GM18507 (cell line): ENCODE measurements around the gene SPAG4.

Source experiments
- DNase-seq: peaks from one replicate; pipeline ENCODE4 v3.0.0; 2011; ENCODE audit warnings: low read depth; ENCODE audit not compliant: insufficient read length; ENCODE audit errors: extremely low spot score
- FAIRE-seq: peaks from 2 replicates; lab custom pipeline; 2011; peaks lifted over from hg19 to GRCh38; lab: Jason Lieb, UNC

Gene SPAG4

DNA sequence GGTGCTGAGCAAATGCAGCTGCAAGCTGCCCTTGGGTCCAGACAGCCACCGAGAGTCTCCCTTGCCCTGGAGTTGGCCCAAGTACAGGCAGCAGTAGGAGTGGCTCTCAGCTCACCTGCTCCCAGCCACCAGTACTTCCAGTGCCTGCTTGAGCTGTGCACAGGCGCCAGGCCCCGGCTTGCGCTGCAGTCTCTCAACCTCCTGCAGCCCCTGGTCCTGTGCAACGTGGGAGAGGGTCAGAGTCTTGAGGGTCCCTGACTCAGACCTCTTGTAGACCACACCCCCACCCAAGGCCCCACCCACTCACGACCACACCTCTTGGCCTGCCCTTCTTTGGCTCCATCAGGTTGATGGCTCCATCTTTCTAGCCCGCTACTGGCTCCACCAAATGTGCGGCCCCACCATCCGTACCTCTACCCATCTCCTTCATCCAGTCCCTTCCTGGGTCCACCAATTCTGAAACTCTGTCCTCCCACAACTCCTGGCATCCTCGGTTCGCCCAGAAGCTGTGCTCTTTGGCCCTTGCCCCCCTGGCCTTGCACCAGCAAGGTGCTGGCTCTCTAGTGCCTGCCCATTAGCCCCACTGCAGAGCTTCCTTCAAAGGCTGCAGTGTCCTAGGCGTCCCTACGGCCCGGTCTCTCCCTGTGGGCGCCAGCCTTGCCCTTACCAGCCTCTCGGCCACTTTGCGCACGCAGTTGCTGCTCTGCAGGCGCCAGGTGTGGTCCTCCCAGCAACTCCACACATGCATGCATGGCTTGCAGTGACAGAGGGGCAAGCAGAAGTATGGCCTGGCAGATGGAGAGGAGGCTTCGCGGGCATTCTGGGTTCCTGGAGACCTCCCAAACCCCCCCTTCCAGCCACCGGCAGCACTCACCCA lies 16.5 kb upstream of the SPAG4 start:
- DNase-seq = no peak
- no peak for FAIRE-seq

DNA sequence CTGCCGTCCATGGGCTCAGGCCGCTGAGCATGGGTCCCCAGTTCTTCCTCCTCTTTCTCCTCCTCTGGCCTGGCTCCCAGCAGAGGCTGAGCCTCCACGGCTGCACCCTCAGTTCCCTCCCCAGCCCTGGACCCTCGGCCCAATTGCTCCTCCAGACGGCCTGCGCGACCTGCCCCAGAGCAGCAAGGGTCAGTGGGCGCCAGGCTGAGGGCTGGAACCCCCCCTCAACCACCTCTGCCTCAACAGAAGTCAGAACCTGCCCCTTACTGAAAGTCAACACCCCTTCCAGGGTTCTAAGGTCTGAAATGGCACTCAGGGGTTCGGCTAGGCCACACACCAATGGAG lies 15.9 kb upstream of the SPAG4 start:
- DNase-seq = no peak
- no peak for FAIRE-seq

DNA sequence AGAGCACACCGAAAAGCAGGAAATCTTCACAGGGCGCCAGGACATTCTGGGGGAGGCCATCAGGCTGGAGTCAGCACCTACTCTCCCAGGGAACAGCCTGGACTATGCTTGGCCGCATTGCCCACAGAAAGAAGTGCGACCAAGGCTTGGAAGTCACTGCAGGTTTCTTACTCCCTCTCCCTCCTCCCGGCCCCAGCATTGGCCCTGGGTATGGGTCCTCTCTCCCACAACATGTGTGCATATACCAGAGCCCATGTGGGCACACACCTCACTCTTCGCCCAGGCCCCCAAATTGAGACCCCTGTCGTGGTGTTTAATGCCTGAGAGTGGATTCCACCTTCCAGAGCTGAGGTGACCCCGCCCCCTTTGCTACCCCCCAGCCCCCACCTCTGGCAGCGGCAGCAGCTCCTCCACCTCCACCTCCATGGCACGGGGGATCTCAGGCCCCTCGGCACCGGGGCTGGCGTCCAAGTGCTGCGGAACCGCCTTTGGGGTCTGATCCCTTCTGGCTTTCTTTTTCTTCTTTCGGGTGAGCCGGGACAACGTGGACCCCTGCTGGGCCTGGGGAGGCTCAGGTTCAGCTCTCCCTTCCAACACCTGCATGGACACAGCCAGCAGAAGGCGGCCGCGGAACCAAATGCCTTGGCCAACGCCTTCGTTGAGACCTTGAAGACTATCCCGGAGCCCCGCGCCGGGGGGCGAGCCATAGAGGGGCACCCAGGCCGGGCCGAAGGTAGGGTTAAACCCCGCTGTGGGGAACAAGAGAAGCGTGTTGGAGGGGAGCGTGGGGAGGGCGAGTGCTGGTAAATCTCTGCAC lies 15.2 kb upstream of the SPAG4 start:
- DNase-seq (no peak), FAIRE-seq (no peak)

DNA sequence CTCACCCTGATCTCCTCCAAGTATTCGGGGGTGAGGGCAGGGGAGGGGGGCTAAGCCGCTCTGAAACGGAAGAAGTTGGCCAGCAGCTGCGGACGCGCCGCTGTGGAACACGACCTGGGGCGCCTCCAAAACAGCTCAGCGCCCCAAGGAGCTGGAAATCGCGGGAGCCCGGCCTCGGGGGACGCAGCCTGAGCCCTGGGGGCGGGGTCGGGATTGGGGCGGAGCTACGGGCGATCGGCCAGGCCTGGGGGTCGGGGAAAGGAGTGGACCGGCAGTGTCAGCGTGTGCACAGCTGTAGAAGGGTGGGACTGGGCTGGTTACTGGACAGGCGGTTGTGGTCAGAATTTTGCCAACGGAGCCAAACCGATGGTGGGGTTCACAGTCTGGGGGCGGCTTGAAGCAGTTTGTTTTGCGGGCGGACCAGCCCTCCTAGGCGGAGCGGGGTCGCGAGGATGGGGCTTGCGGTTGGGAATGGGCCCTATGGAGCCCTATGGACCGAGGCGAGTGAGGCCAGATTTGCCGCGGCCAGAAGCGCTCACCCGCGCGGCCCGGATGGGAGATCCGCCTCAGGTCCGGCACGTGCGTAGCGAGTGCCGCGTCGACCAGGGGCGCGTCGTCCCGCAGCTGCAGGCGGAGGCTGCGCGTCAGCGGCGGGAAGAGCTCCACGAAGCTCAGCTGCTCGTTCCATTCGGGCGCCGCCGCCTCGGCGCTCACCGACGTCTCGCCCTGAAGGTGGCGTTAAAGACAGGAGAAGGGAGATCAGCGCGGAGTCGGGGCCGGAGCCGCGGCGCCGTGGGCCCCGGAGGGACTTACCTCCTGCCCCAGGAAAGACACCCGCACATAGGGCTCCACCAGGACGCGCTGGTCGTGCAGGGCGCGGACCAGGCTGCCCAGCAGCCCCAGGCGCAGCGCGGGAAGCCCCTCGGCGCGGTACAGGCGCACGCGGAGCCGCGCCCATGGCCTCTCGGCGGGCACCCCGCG lies 14.3 kb upstream of the SPAG4 start:
- peak; percentile 61 for DNase-seq
- peak; percentile 58 for FAIRE-seq

DNA sequence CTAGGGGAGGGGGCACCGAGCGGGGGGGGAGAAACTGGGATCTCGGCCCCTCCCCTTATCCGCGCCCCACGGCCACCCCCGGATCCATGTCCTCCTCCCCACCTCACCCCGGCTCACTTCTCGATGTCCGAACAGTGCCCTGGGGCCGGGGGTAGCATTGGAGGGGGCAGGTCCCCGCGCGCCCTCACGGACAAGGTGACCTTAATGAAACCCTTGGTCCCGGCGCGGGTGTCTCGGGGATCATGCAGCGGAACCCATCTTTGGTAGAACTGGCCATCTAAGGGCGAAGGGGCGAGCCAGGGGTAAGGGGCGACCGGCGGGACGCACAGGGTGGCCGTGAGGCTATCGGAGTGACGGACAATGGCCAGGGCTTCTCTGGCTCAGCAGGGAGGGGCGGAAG lies 13.6 kb upstream of the SPAG4 start:
- FAIRE-seq (no peak), DNase-seq (no peak)

DNA sequence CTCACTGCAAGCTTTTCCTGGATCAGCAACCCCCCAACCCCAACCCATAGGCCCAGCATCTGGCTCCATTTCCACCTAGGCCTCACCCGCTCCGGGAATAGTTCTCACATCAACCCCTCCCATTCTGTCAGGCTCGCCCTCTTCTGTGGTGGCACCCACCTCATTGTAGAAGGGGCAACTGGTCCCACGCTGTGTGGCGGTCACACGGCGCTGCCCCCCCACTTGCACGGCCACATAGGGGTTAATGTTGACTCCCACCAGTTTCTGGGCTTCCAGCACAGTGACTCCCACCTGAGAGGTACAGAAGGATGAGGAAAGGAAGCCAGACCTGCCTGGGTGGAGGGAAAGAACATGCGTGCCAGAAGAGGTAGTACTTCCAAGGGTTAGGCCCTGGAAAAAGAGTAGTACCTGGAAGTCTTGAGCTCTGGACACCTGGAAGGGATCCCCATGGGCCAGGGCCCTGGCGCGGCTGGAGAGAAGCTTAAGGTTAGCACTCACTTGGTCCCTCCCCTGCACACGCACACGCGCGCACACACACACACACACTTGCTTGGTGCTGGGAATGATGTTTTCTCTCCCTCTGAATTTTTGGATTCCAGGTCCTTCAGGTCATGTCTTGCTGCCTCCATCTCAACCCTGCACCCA lies 12.7 kb upstream of the SPAG4 start:
- DNase-seq (no peak), FAIRE-seq (no peak)

DNA sequence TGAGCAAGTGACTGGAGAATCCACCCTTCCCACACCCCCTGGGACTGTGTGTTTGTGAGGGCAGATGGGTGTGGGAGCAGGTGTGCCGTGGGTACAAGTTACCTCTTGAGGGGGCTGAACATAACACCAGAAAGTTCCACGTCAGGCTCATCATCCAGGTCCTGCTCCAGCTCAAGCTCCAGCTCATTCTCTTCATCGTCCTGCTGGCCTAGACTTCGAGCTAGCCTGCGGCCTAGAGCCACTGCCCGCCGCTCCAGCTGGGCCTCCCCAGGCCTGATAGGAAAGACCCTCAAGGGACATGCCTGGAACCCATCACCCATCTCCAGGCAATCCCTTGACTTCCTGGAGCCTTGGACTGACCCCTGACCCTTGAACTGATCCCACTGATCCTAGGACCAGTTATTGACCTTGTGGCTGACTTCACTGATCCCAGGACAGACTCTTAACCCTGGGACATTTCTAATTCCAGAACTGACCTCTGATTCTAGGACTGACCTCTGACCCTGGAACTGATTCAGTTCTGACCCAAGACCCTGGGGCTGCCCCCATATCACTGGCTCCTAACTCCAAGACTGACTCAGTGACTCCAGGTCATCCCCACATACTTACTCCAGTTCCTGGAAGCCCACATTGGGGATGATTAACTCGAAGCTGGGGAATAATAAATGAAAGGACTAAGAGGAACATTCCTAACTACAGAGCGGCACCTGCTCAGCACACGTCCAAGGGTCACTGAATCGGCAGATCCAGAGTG lies 11.8 kb upstream of the SPAG4 start:
- DNase-seq (no peak), FAIRE-seq (no peak)

DNA sequence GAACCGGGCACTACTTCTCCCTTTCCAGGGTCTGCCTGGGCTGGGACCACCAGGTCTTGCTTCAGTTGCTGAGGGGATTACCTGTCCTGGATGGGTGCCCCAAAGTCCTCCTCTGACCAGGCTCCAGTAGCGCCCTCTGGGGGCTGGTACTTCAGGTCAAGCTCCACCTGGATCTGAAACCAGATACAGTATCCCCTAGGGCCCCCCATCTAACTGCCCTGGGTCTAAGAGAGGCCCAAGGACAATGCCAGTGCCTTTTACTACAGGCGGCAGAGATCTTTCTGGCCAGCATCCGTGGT lies 11.2 kb upstream of the SPAG4 start:
- DNase-seq (no peak), FAIRE-seq (no peak)

DNA sequence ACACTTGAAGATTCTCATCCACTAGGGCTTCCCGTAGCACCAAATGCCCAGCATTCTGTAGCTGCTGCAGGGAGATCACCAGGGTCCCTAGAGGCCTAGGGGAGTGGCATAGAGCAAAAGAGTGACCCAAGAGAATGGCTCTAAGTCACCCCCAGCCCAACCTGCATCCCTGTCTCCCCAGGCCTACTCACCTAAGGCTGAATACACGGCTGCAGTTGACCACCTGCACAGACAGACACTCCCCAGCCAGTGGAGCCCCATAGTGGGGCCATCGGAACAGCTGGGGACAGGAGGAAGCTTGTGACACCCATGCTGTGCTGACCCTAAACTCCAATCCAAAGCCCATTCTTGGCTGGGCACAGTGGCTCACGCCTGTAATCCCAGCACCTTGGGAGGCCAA lies 9.5 kb upstream of the SPAG4 start:
- no peak for DNase-seq
- no peak for FAIRE-seq

DNA sequence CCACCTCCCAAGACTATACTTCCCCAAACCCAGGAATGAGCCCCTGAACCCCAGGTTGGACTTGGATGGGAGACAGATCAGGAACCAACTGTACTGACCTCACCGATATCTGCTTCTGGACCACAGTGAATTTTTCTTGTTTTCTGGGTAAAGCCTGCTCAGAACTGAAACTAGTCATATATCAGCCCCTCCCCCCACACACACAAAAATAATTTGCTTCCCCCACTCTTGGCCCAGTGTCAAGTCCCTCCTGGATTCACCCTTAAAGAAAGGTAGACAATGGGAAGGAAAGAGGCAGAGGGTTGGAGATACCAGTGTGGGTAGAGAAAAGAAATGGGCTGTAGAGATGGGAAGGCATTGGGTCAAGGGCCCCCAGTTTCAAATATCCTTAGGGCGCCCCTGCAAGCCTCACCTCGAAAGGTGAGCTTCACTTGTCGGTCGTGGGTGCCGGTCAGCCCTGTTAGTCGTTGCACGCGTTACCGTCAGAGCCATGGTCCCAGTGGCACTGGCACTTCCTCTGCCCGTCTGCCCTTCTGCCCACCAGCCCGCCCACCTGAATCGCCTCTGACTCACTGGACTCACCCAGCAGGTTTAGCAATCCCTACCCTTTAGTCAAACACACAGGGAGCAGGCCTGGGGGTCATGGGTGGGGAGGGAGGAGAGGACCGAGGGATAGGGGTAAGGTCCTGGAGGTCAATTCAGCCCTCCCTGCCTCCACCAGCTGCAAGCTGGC lies 8.5 kb upstream of the SPAG4 start:
- DNase-seq (no peak), FAIRE-seq (no peak)

DNA sequence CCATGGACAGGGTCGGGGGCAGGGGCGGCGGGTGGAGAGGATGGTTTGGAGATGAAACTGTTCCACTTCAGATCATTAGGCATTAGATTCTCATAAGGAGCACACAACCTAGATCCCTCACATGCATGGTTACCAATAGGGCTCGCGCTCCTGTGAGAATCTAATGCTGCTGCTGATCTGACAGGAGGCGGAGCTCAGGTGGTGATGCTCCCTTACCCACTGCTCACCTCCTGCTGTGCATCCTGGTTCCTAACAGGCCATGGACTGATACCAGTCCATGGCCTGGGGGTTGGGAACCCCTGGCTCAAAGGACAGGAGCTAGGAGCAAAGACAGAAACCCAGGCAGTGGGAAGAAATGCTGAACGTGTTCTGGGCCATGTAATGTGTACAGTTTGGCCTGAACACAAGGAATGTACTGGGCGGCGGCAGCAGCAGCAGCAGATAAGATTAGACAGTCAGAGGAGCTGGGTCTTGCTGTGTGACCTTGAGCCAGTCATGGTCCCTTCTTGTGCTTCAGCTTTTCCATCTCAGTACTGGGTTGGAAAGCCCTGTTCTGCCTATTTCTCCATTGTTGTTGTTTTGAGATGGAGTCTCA lies 4.7 kb upstream of the SPAG4 start:
- no peak for FAIRE-seq
- no peak for DNase-seq

DNA sequence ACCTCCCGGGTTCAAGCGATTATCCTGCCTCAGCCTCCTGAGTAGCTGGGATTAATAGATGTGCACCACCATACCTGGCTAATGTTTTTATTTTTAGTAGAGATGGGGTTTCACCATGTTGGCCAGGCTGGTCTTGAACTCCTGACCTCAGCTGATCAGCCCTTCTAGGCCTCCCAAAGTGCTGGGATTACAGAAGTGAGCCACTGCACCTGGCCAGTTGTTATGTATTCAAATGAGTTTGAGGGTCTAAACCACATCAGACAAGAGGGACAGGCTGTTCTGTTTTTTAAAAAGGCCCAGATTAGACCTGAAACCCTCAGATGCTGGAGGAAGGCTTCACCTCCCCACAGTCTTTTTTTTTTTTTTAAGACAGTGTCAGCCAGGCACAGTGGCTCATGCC lies 4.1 kb upstream of the SPAG4 start:
- peak; percentile 68 for FAIRE-seq

DNA sequence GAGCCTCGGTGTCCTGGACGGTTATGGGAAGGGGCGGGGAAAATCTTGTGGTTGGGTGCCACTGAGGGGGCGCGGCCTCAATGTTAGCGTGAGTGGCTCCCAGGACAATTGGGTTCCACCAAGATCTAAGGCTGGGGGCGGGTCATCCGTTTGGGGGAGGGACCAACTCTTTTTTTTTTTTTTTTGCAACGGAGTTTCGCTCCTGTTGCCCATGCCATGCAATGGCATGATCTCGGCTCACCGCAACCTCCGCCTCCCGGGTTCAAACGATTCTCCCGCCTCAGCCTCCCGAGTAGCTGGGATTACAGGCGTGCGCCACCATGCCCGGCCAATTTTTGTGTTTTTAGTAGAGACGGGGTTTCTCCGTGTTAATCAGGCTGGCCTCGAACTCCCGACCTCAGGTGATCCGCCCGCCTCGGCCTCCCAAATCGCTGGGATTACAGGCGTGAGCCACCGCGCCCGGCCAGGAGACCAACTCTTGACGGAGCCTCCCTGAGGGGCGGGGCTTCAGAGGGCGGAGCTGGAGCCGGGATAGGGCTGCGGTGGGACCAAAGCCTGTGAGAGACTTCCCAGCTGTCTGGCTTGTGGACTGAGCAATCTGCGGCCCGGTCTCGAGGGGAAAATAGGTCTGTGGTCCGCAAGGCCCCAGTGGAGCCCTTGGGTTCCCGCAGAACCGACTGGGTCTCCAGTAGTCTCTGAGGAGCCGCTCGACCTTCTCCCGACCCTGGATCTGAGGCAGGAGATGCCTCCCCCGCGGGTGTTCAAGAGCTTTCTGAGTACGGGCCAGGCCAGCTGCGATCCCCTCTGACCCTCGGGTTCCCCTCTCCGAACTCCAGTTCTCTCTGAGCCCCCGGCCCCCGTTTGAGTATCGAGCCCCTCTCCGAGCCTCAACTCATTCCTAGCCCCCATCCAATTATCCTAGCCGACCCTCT lies 1.1 kb downstream of the SPAG4 start:
- FAIRE-seq (peak; percentile 96), DNase-seq (no peak)

More for the DNA sequence above, 4.1 kb upstream of the SPAG4 start:
- DNase-seq = no peak

DNA sequence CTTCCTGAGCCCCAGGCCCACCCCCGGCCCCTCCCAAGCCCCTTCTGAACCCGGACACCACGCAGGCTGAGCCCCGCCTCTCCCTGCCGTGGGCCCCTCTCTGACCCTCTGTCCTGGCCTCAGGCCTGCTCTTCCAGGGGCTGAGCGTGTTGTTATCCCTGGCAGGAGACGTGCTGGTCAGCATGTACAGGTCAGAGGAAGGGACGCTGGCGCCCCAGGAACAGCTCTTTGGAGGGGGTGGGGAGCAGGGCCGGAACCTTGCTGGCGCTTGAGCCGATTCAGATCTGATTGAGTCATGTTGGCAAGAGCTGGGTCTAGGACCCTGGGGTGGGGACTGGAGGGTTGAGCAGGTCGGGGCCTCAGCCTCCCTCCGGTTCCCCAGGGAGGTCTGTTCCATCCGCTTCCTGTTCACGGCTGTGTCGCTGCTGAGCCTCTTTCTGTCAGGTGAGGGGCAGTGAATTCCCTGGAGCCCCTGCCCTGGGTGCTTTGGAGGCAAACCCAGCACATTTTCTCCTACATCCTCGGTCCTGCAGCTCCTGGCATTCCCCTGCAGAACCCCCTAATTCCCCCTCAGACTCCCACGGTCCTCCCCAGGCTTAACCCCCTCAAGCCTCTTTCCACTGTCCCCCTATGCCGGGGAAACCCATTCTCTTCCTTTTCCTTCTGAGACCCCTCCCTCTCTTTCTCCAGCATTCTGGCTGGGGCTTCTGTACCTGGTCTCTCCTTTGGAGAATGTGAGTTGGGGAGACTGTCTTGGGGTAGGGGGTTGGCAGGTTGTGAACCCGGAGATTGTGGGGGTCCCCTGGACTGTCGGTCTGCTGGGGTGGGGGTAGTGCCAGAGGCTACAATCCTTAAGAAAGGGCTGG lies 2.0 kb downstream of the SPAG4 start:
- FAIRE-seq = peak; percentile 65
- no peak for DNase-seq

DNA sequence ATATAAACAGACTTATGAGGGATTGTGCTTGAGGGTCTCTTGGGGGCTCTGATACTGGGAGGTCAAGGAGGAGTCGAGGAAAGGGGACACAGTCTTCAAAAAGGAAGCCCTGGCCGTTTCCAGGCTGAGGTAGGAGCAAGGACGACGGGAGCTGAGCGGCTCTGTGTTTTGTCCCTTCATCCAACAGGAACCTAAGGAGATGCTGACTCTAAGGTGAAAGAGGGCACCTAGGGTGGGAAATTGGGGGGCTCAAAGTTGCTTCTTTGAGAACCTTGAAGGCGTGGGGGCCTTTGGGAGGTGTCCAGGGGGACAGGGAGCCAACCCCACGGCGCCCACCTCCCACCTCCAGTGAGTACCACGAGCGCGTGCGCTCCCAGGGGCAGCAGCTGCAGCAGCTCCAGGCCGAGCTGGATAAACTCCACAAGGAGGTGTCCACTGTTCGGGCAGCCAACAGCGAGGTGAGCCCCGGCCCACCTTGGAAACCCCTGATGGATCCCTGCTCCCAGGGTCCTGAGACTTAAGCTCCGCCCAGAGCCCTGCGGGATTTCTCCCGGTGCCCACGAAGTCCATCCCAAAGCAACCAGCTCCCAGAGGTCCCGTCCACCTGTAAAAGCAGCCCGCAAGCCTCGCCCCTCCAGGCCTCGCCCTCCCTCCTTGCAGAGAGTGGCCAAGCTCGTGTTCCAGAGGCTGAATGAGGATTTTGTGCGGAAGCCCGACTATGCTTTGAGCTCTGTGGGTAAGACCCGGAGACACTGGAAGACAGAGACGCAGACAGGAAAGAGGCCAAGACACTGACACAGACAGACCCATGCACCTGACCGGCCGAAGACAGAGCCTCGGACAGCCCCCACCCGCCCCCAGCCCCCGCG lies 2.9 kb downstream of the SPAG4 start:
- DNase-seq = no peak
- no peak for FAIRE-seq
